ENCODE data around the gene IP6K2.
A peak's percentile ranks its signal among the peaks of the same experiment; 100 is the strongest.

DNA sequence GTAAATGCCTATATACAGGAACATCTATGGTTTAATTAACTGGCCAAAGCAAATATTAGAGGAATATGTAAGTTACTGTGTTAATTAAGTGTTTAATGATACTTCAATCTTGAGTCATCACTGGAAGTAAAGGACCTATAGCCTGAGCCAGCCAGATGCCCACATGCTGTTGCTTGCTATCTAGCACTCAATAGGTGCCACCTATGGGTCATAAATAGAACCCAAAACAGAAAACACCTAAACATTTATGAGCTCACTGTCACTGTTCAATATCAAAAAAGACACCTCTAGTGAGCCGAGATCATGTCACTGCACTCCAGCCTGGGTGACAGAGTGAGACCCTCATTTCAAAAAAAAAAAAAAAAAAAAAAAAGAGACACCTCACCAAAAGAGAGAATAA is 48.4 kb upstream of the IP6K2 start:
- TF ChIP-seq, protein P1, sequence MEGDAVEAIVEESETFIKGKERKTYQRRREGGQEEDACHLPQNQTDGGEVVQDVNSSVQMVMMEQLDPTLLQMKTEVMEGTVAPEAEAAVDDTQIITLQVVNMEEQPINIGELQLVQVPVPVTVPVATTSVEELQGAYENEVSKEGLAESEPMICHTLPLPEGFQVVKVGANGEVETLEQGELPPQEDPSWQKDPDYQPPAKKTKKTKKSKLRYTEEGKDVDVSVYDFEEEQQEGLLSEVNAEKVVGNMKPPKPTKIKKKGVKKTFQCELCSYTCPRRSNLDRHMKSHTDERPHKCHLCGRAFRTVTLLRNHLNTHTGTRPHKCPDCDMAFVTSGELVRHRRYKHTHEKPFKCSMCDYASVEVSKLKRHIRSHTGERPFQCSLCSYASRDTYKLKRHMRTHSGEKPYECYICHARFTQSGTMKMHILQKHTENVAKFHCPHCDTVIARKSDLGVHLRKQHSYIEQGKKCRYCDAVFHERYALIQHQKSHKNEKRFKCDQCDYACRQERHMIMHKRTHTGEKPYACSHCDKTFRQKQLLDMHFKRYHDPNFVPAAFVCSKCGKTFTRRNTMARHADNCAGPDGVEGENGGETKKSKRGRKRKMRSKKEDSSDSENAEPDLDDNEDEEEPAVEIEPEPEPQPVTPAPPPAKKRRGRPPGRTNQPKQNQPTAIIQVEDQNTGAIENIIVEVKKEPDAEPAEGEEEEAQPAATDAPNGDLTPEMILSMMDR (IDR thresholded peaks at IDR 0.05): peak in 1 of 3 experiments; percentile 25
- TF ChIP-seq POLR2A (IDR thresholded peaks at IDR 0.05): no peak

Measured in testis (tissue), 2 donors.